PC-3 (cell line): ENCODE measurements around the gene PROCA1. TPM values are rescaled to one million over a fixed set of nuclear protein-coding genes. Genes with fewer than 3 reads are reported as not detected.
A peak's percentile ranks its signal among the peaks of the same experiment; 100 is the strongest.
"Not testable (repeated sequence)": the region's sequence is repeated elsewhere in the genome, so short reads cannot be mapped to it uniquely, and the experiment has no call there.

ENCODE experiments used
- ATAC-seq: fragments of 200-7000 bp; cut with Tn5 transposase; 2 replicates; pipeline ENCODE4 v1.9.1; 2020; ENCODE audit warnings: mild to moderate bottlenecking, moderate library complexity
- BruUV-seq: library from RNA; stranded (reverse); fragments of 400-500 nt; replicated peaks from 2 replicates; lab custom pipeline; 2021; lab: Mats Ljungman, UMichigan
- CTCF ChIA-PET: fragments of 300-600 bp; sonication (Branson Sonifier 250); formaldehyde crosslinking; loops from one replicate; lab custom pipeline; 2022; ENCODE audit warnings: antibody characterized with exemption; lab: Charles Lee
- POLR2A ChIA-PET: fragments of 300-600 bp; sonication (Branson Sonifier 250); formaldehyde crosslinking; loops from one replicate; lab custom pipeline; 2022; ENCODE audit warnings: antibody characterized with exemption; ENCODE audit not compliant: unreplicated experiment; lab: Charles Lee
- DNase-seq: peaks from one replicate; pipeline ENCODE4 v3.0.0-alpha.2; 2015
- H2AFZ ChIP-seq: fragments of 300-600 bp; sonication (generic); 2 replicates; pipeline ENCODE4 v1.6.0; 2016; ENCODE audit warnings: antibody characterized with exemption, low read length
- H3F3A ChIP-seq: fragments of 300-600 bp; sonication (generic); one replicate; pipeline ENCODE4 v1.6.0; 2017; ENCODE audit warnings: antibody characterized with exemption, low read length, control low read depth, mild to moderate bottlenecking; ENCODE audit not compliant: unreplicated experiment
- H3K27ac ChIP-seq: fragments of 300-600 bp; sonication (generic); 2 replicates; pipeline ENCODE4 v1.5.1; 2016; ENCODE audit warnings: mild to moderate bottlenecking, low read length
- H3K27me3 ChIP-seq: fragments of 300-600 bp; sonication (generic); 2 replicates; pipeline ENCODE4 v1.6.1; 2016; ENCODE audit warnings: low read length, mixed read lengths
- H3K36me3 ChIP-seq: fragments of 300-600 bp; sonication (generic); 2 replicates; pipeline ENCODE4 v1.6.1; 2016; ENCODE audit warnings: low read depth, mixed run types, low read length, mixed read lengths
- H3K4me1 ChIP-seq: fragments of 300-600 bp; sonication (generic); 2 replicates; pipeline ENCODE4 v1.5.1; 2016; ENCODE audit warnings: low read length; ENCODE audit not compliant: insufficient read depth
- H3K4me2 ChIP-seq: fragments of 300-600 bp; sonication (generic); 2 replicates; pipeline ENCODE4 v1.6.0; 2016; ENCODE audit warnings: low read length
- H3K4me3 ChIP-seq: fragments of 300-600 bp; sonication (generic); 2 replicates; pipeline ENCODE4 v1.5.1; 2016; ENCODE audit warnings: mild to moderate bottlenecking, low read length, mixed read lengths
- H3K79me2 ChIP-seq: fragments of 300-600 bp; sonication (generic); 2 replicates; pipeline ENCODE4 v1.6.1; 2017; ENCODE audit warnings: low read length, mixed read lengths
- H3K9ac ChIP-seq: fragments of 300-600 bp; sonication (generic); 2 replicates; pipeline ENCODE4 v1.6.0; 2016; ENCODE audit warnings: mild to moderate bottlenecking, low read length
- H3K9me2 ChIP-seq: fragments of 300-600 bp; sonication (generic); replicated peaks from 2 replicates; pipeline ENCODE4 v1.6.1; 2016; ENCODE audit warnings: mixed run types, low read length, mixed read lengths
- H3K9me3 ChIP-seq: fragments of 300-600 bp; sonication (generic); 2 replicates; pipeline ENCODE4 v1.6.1; 2016; ENCODE audit warnings: low read length, mixed read lengths
- H4K20me1 ChIP-seq: fragments of 300-600 bp; sonication (generic); 2 replicates; pipeline ENCODE4 v1.6.1; 2016; ENCODE audit warnings: low read length, mixed read lengths
- EZH2 ChIP-seq: fragments of 300-600 bp; sonication (generic); IDR thresholded peaks from one replicate; pipeline ENCODE4 v1.6.1; 2017; ENCODE audit warnings: antibody characterized with exemption, mild to moderate bottlenecking, low read length; ENCODE audit not compliant: unreplicated experiment
- EZH2phosphoT487 ChIP-seq: fragments of 300-600 bp; sonication (generic); IDR thresholded peaks from 2 replicates; pipeline ENCODE4 v1.6.1; 2018; ENCODE audit warnings: mild to moderate bottlenecking, antibody characterized with exemption, low read length, borderline replicate concordance
- intact Hi-C: fragments of 100-400 bp; cut with micrococcal nuclease; formaldehyde crosslinking; loops from 2 replicates; pipeline ENCODE4 v1.9.0; 2023
- total RNA-seq: library from RNA; depleted of rRNA; stranded (reverse); fragments of >200 nt; gene quantifications from 2 replicates; pipeline ENCODE4 v1.2.3, GENCODE V29; 2014
- TF ChIP-seq, protein P1 (sequence below): fragments of 300-600 bp; sonication (generic); conservative IDR thresholded peaks from 2 replicates; pipeline ENCODE4 v1.5.1; 2017; ENCODE audit warnings: antibody characterized with exemption, low read depth, mild to moderate bottlenecking, low read length

Gene PROCA1
- total RNA-seq, 1 experiment from 2014 or later: 1.9 TPM

DNA sequence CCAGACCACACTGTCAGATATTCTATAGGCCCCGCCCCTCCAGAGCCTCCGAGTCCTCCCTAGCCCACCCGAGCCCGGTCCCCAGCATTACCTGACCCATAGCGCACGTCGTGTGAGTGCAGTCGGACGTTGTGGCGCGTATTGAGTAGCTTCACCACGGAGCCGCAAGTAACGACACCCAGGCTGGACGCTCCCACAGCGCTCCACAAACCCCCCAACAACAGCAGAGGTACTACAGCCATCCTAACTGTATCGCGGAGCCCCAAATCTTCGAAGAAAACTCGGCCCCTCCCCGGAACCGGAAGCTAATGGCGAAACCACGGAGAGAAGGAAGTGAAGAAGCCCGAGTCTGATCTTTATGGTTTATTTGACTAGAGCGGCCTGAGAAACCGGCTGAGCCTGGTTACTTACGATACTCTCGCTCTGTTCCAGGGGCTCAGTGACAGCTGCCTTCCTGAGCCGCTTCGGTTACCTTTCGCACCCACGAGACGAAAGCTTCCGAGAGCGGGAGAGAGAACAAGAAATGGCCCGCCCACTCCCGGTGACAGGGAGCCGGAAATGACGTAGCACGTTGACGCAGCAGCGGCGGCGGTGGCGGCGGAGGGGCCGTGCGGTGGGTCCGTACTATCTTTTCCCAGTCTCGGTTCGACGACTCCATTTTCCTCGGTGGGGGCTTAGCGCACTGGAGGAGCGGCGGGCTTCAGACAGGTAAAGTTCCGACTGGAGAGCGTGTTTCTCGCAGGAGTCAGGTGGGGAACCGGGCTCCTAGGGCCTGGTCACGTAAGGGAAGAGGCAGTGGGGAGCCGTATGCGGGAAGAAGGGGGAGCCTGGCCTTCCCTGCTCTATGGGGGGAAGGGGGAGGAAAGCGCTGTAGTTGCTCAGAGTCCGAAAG is 49.8 kb downstream of the PROCA1 start, which contains the start of the genes SDF2 and SUPT6H:
Gene SDF2, minus strand, starts transcription at position 272 of the 892 bp plus-strand sequence. Its CDS starts 30 bp downstream, at position 242.
Gene SUPT6H, plus strand, starts transcription at position 571 of the 892 bp plus-strand sequence. CDS start 11,197 bp downstream, outside the sequence.
- no peaks in the 10 kb centered on the region for H3K36me3 ChIP-seq
- no peaks in the 10 kb centered on the region for H3F3A ChIP-seq
- peak within 1 kb of the TSS; percentile 90 for H2AFZ ChIP-seq
- H3K4me3 ChIP-seq: peak within 1 kb of the TSS; percentile 96
- BruUV-seq: TSS peak; percentile 74
- H3K4me1 ChIP-seq: peaks cover 16% of the 10 kb centered on the region
- H3K9me2 ChIP-seq: no peaks in the 10 kb centered on the region
- 0 out of 2 replicates have a peak, but pooled peaks cover 8% of the 10 kb centered on the region for H4K20me1 ChIP-seq
- peak within 1 kb of the TSS; percentile 87 for H3K27ac ChIP-seq
- peak; percentile 84 for ATAC-seq
- H3K27me3 ChIP-seq: no peaks in the 10 kb centered on the region
- CTCF ChIA-PET: interaction anchor here (0.7 to 1.4 kb wide), 2 partner anchors 17 to 194 kb away, joined by 4 to 8 read pairs; partner anchors contain the start of gene BLTP2
- H3K79me2 ChIP-seq: peaks cover 73% of the 10 kb centered on the region
- DNase-seq: peak; percentile 78
- no peak for TF ChIP-seq EZH2phosphoT487
- no peak for TF ChIP-seq EZH2
- TF ChIP-seq, protein P1, sequence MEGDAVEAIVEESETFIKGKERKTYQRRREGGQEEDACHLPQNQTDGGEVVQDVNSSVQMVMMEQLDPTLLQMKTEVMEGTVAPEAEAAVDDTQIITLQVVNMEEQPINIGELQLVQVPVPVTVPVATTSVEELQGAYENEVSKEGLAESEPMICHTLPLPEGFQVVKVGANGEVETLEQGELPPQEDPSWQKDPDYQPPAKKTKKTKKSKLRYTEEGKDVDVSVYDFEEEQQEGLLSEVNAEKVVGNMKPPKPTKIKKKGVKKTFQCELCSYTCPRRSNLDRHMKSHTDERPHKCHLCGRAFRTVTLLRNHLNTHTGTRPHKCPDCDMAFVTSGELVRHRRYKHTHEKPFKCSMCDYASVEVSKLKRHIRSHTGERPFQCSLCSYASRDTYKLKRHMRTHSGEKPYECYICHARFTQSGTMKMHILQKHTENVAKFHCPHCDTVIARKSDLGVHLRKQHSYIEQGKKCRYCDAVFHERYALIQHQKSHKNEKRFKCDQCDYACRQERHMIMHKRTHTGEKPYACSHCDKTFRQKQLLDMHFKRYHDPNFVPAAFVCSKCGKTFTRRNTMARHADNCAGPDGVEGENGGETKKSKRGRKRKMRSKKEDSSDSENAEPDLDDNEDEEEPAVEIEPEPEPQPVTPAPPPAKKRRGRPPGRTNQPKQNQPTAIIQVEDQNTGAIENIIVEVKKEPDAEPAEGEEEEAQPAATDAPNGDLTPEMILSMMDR: no peak
- H3K4me2 ChIP-seq: peak within 1 kb of the TSS; percentile 94
- no peaks in the 10 kb centered on the region for H3K9me3 ChIP-seq
- POLR2A ChIA-PET: interaction anchor here (0.6 to 1.1 kb wide), 2 partner anchors 15 to 151 kb away, joined by 4 to 25 read pairs; no protein-coding TSS in a partner anchor
- intact Hi-C loops: loop anchor here (1.0 kb wide), 1 partner anchor 16 kb away; no protein-coding TSS in a partner anchor
- peak within 1 kb of the TSS; percentile 94 for H3K9ac ChIP-seq

DNA sequence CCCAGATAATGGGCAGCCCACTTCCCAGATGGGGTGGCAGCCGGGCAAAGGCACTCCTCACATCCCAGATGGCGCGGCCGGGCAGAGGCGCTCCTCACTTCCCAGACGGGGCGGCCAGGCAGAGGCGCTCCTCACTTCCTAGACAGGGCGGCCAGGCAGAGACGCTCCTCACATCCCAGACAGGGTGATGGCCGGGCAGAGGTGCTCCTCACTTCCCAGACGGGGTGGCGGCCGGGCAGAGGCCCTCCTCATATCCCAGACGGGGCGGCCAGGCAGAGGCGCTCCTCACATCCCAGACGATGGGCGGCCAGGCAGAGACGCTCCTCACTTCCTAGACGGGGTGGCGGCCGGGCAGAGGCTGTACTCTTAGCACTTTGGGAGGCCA is 52.2 kb downstream of the PROCA1 start:
- not testable (repeated sequence) for H3F3A ChIP-seq

DNA sequence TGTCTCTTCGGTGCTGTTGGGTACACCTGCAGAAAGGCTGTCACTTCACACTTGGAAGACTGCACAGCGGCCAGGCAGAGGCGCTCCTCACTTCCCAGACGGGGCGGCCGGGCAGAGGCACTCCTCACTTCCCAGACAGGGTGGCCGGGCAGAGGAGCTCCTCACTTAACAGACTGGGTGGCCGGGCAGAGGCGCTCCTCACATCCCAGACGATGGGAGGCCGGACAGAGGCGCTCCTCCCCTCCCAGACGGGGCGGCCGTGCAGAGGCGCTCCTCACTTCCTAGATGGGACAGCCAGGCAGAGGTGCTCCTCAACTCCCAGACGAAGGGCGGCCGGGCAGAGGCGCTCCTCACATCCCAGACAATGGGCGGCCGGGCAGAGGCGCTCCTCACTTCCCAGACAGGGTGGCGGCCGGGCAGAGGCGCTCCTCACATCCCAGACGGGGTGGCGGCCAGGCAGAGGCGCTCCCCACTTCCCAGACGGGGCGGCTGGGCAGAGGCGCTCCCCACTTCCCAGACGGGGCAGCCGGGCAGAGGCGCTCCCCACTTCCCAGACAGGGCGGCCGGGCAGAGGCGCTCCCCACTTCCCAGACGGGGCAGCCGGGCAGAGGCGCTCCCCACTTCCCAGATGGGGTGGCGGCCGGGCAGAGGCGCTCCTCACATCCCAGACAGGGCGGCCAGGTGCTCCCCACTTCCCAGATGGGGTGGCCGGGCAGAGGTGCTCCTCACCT is 52.8 kb downstream of the PROCA1 start:
- peaks cover 53% of the 10 kb centered on the region for H3K79me2 ChIP-seq
- ATAC-seq, POLR2A ChIA-PET: not testable (repeated sequence)

More for the DNA sequence above, 52.2 kb downstream of the PROCA1 start:
- H3K9ac ChIP-seq, DNase-seq, BruUV-seq, H3K36me3 ChIP-seq, ATAC-seq, H3K4me2 ChIP-seq, H2AFZ ChIP-seq, H3K9me2 ChIP-seq, CTCF ChIA-PET, POLR2A ChIA-PET, H3K9me3 ChIP-seq, intact Hi-C loops, H3K4me3 ChIP-seq, H3K27ac ChIP-seq, H3K27me3 ChIP-seq, H4K20me1 ChIP-seq: not testable (repeated sequence)
- H3K79me2 ChIP-seq: peaks cover 59% of the 10 kb centered on the region
- H3K4me1 ChIP-seq: peaks cover 16% of the 10 kb centered on the region

DNA sequence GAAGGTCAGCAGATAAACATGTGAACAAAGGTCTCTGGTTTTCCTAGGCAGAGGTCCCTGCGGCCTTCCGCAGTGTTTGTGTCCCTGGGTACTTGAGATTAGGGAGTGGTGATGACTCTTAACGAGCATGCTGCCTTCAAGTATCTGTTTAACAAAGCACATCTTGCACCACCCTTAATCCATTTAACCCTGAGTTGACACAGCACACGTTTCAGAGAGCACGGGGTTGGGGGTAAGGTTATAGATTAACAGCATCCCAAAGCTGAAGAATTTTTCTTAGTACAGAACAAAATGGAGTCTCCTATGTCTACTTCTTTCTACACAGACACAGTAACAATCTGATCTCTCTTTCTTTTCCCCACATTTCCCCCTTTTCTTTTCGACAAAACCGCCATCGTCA is 53.3 kb downstream of the PROCA1 start:
- H3K9me2 ChIP-seq, H3K4me3 ChIP-seq, CTCF ChIA-PET, H3K4me2 ChIP-seq, intact Hi-C loops, H3K4me1 ChIP-seq, BruUV-seq, DNase-seq, H4K20me1 ChIP-seq, H3K27me3 ChIP-seq, ATAC-seq, H3K27ac ChIP-seq, H3K9me3 ChIP-seq, H3K9ac ChIP-seq, H3K36me3 ChIP-seq, POLR2A ChIA-PET, H3F3A ChIP-seq, H2AFZ ChIP-seq: not testable (repeated sequence)
- H3K79me2 ChIP-seq: peaks cover 48% of the 10 kb centered on the region

More for the DNA sequence above, 52.8 kb downstream of the PROCA1 start:
- intact Hi-C loops, H3K4me2 ChIP-seq, H3K27ac ChIP-seq, DNase-seq, H3K36me3 ChIP-seq, H3K9ac ChIP-seq, CTCF ChIA-PET, H3F3A ChIP-seq, H4K20me1 ChIP-seq, H3K9me2 ChIP-seq, H3K9me3 ChIP-seq, H3K27me3 ChIP-seq, H3K4me3 ChIP-seq, H2AFZ ChIP-seq, BruUV-seq: not testable (repeated sequence)
- peaks cover 15% of the 10 kb centered on the region for H3K4me1 ChIP-seq
